ENCODE results near the gene EBF4. TPM values are rescaled to one million over a fixed set of nuclear protein-coding genes. Genes with fewer than 3 reads are reported as not detected.
A peak's percentile ranks its signal among the peaks of the same experiment; 100 is the strongest.

EBF4 gene
- total RNA-seq = 2.6 and 5.1 TPM in 2 replicates

DNA sequence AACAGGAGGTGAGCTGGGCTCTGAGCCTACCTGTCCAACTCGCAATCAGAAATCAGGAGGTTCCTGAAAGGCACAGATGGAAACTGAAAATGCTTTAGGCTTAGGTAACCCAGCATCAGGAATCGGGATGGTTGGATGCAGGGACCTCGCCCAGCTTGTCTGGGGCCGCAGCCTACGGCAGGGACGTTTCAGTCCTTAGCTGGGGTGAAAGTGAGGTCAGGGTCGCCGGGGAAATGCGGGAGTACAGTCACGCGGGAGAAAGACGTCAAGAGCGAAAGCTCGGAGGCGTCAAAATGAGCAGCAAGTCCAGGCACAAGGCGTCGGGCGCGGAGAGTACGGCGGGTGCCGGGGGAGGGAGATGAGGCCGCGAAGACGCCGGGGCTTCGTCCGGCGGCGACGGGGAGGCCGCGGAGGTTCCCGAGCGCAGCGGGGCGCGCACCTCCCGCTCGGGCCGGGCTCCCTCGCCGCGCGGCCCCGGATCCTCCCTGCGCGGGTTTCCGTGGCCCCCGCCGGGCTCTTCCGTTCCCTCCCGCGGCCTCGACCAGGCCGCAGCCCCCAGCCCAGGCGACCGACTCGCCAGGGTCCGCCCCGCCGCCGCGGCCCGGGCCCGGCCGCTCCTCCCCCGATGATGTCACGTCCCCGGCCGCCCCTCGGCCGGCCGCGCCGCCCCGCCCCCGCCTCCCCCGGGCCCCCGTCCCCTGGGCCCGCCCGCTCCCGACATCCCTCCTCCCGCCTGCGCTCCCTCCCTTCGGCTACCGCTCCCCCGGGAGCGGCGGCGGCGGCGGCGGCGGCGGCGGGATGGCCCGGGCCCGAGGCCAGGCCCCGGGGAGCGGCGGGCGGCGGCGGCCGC is at the start of gene EBF4:
Gene EBF4, plus strand, starts transcription at position 745 of the 850 bp plus-strand sequence. CDS start 866 bp downstream, outside the sequence.
- DNase-seq (ENCODE audit: low read depth) = no peak

DNA sequence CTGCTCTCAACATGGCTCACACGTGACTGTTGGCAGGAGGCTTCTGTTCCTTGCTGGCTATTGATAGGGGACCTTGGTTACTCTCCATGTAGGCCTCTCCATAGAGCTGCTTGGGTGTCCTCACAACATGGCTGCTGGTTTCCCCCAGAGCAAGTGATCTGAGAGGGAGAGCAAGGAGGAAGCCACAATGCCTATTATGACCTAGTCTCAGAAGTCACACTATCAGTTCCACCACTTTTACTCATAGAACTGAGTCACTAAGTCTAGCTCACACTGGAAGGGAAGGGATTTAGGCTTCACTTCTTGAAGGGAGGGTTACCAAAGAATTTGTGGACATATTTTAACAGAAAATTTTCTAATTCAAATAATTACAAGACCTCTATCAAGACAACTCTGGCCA is 48.9 kb upstream of the EBF4 start:
- DNase-seq (ENCODE audit: low read depth) = no peak

DNA sequence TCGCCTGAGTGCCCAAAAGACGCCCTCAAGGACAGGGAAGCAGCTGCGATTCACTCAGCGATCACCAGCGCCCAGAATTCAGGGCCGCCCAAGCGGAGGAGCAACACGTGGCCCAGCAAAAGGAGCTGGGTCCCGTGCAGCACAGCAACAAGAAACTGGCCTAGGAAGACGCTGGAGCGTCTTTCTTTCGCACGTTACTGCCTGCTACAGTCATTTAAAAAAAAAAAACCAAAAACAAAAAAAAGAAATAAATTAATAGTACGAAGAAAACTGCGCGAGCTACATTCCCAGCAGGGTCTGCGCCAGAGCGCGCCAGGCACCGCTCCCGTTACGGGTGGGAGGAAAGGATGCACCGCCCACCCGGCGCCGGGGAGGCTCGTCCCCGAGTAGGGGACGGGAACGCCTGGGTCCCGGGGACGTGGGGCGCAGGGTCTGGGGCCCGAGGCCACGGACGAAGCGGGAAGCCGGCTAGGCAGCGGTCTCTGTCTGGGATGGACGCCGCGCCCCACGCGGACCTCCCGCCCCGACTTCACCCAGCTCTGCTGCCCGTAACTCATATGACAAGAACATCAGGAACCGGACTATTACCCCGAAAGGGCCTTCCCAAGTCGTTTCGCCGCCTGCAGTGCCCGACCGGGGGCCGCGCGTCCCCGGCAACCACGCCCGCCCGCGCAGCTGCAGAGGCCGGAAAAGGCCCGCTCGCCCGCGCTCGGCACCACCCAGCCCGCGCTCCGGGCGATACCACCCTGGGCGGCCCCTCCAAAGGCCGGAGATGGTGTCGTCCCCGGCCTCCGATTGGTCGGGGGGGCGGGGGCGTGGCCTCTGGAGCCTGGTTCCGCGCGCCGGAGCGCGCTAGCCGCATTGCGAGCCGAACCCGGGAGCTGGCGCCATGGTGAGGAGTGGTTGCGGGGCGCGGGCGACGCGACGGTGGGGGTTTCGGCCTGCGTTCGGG is 40.5 kb upstream of the EBF4 start, which contains the start of gene NOP56:
Gene NOP56, plus strand, starts transcription at position 861 of the 952 bp plus-strand sequence. Its CDS starts 29 bp downstream, at position 890.
- DNase-seq (ENCODE audit: low read depth) = peak; percentile 41

DNA sequence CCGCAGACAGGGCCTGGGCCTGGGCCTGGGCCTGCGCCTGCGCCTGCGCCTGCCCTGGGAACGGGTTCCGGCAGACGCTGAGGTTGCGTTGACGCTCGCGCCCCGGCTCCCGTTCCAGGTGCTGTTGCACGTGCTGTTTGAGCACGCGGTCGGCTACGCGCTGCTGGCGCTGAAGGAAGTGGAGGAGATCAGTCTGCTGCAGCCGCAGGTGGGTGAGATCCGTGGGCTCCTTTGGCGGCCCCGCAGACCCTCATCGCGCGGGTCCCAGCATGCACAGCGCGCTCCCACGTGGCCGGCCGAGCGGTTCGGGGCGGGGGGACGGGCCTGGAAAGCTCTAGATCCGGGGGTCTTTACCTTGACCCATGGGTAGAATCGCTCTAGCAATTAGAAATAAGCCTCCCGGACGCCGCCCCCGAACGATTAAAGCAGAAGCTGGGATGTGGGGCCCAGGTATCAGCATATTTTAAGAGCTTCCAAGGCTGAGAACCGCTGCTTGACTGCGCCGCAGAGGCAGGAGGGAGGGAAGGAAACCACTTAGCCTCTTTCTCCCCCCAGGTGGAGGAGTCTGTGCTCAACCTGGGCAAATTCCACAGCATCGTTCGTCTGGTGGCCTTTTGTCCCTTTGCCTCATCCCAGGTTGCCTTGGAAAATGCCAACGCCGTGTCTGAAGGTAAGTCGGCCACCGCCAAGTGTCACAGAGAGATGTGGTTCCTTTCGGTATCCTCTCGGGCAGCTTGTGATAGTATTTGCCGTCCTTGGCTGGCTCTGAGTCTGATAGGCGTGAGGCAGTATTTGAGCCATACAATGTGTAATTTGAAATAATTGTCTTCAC is 39.6 kb upstream of the EBF4 start:
- DNase-seq (ENCODE audit: low read depth) = no peak

DNA sequence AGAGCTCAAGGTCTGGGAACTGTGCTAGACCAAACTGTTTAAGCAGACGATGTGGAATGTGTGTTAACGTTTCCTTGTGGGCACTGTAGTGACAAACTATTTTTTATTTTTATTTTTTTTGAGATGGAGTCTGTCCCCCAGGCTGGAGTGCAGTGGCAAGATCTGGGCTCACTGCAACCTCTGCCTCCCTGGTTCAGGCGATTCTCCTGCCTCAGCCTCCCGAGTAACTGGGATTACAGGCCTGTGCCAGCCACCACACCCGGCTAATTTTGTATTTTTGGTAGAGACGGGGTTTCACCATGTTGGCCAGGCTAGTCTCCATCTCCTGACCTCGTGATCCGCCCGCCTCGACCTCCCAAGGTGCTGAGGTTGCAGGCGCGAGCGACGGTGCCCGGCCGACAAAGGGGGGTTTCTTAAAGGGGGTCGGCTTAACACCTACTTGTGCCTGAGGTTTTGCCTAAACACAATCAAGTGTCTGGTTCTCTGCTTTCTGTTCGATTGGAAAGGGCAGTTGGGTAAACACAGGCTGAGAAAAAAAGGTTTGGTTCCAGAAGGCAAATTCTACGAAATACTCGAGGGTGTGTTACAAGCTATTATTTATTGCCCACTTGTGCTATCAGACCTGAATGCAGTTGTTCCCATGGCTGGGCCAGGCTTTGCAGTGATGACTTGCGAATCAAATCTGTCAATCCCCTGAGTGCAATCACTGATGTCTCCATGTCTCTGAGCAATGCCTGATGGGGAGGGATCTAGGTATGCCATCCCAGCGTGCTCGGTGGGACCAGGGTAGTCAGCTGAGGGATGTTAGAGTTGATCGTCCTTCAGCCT is 38.8 kb upstream of the EBF4 start:
- no peak for DNase-seq (ENCODE audit: low read depth)

GRCh38 chr20:2654384-2654822 is 38.2 kb upstream of the EBF4 start:
- DNase-seq (ENCODE audit: low read depth) = no peak

GRCh38 chr20:2654831-2655230 is 37.7 kb upstream of the EBF4 start:
- no peak for DNase-seq (ENCODE audit: low read depth)

DNA sequence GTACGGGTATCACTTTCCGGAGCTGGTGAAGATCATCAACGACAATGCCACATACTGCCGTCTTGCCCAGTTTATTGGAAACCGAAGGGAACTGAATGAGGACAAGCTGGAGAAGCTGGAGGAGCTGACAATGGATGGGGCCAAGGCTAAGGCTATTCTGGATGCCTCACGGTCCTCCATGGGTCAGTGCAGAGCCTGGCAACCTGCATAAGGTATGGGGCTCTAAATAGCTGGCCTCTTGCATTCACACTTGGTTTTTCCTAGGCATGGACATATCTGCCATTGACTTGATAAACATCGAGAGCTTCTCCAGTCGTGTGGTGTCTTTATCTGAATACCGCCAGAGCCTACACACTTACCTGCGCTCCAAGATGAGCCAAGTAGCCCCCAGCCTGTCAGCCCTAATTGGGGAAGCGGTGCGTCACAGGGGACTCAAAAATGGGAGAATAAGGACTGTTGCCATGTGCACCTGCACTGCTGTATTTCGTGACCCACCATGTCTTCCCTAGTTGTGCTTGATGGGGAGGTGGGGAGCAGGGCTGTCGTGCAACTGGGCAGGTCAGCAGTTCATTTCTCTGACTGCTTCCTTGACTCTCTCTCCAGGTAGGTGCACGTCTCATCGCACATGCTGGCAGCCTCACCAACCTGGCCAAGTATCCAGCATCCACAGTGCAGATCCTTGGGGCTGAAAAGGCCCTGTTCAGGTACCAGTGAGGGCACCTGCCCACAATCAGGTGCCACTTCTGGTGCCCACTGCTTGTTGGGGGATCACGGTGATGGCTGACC is 37.1 kb upstream of the EBF4 start:
- no peak for DNase-seq (ENCODE audit: low read depth)

GRCh38 chr20:2656471-2657117 is 36.0 kb upstream of the EBF4 start:
- no peak for DNase-seq (ENCODE audit: low read depth)

DNA sequence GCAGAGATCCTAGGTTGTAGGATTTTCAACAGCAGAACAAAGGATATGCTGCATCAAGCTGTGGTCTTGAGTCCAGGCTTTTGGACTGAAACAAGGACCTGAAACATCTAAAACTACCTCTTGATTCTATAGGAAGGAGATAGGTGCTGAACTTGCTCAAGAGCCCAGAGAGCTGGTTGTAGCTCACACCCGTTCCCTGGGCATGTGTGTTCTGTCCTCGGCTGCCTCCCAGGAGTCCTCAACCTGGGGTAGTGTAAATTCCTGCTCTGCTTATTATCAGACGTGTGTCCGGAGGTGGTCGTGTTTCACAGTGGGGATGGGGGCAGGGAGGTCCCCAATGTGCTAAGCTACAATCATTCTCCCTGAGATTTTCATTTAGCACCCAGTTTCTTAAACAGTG is 35.3 kb upstream of the EBF4 start:
- no peak for DNase-seq (ENCODE audit: low read depth)

- DNase-seq (ENCODE audit: low read depth) = no peak
Observed at GRCh38 chr20:2657674-2658073, 34.9 kb upstream of the EBF4 start.

- no peak for DNase-seq (ENCODE audit: low read depth)
Observed at GRCh38 chr20:2658414-2659354, 33.9 kb upstream of the EBF4 start.

GRCh38 chr20:2659547-2659946 is 33.0 kb upstream of the EBF4 start:
- no peak for DNase-seq (ENCODE audit: low read depth)

DNA sequence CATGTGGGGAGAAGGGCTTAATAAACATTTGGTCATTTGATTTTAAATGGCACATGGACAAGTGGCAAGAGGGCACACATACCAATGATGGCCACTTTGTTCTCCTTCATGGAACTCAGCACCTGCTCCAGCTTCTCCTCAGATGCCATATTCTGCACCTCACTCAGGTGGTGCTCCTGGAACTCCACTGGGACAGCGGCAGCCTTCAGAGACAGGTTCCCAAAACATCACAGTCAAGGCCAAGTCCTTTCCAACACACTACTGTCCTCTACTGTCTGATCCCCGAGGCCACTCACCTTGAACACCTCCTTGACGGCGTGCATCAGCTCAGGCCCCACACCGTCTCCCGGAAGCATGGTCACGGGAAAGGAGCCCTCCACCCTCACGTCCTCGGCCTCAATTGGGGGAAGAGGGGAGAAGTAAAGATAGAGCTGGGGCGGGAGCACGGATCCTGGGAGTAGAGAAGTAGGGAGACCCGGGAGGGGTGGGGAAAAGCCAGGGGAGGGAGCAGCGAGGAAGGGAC is 29.2 kb upstream of the EBF4 start:
- no peak for DNase-seq (ENCODE audit: low read depth)

DNA sequence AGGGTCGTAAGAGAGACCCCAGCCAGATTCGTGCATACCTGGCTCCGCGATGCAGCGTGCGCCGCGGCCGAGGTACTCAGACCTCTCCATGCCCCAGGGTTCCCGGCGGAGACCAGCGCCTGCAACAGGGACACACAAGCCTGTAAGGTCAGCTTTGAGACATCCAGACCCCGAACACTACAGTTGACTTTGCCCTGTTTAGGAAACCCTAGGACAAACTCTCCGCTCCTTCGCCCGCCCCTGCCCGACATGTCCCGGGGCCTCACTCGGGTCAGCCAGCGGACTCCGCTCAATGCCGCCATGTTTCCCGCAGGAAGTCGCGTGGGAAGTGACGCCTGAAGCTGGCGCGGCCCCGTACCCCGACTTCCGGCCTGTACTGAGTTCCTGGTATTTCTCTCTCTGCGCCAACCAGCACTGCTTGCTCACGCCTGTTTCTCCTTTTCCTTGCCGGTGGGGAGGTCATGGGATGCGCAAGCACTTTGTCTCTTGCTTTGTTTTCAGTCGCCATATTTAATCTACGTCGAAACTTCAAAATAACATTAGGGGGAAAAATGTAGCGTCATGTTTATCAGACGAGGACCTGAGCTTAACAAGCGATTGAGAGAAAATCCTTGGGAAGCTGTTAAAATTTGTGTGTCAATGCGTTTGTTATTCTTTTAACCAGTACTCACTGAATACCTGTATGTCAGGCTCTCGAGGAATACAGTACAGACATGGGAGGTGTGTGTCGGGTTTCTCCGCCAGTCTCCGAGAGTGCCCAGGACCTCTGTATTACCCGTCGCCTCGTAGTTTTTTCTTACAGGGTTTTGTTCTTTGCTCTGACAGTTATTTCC is 28.5 kb upstream of the EBF4 start, which contains the start of gene IDH3B:
Gene IDH3B, minus strand, starts transcription at position 330 of the 833 bp plus-strand sequence. Its CDS starts 28 bp downstream, at position 302.
- DNase-seq (ENCODE audit: low read depth) = peak; percentile 86

DNA sequence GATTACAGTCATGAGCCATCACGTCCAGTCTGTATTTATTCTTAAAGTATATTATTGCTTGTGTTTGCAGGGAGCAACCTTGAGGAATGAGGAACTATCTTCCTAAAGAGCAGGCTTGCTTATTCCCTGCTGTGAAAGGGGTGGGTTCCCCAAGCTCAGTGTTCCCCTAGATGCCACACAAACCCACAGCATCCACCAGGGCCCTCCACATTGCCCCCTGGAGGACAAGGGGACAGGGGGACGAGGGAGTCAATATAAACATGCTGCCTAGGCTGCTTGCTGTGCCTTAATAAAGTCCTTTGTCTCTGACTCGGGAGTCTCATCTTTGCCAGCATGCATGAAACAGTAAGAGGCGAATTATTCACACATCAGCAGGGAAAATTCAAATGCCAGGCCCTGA is 20.6 kb upstream of the EBF4 start:
- DNase-seq (ENCODE audit: low read depth) = no peak

- DNase-seq (ENCODE audit: low read depth) = no peak
Observed at GRCh38 chr20:2672446-2672845, 20.1 kb upstream of the EBF4 start.
